GM12892 (cell line): ENCODE measurements around the gene GALNT10.

ENCODE experiments used
- POLR2A ChIP-seq: IDR thresholded peaks from 2 replicates; pipeline ENCODE4 v1.6.1; 2011; ENCODE audit warnings: low read depth, low read length, control low read depth
- POLR2AphosphoS5 ChIP-seq: IDR thresholded peaks from 2 replicates; pipeline ENCODE4 v1.6.1; 2011; ENCODE audit warnings: low read depth, low read length, control low read depth

GRCh38 chr5:154240595-154240994 lies 50.1 kb downstream of the GALNT10 start:
- TF ChIP-seq POLR2A (no peak), POLR2AphosphoS5 (no peak)
